GM10248 (cell line): Measurements from ENCODE around the gene WASF2.

Experiments used
- CTCF ChIA-PET: fragments of 300-600 bp; sonication (Branson Sonifier 250); formaldehyde crosslinking; extraction: SDS; loops from one replicate; lab custom pipeline; 2021; ENCODE audit warnings: antibody characterized with exemption; lab: Yijun Ruan, JAX
- POLR2A ChIA-PET: fragments of 350-650 bp; sonication (Branson Sonifier 250); formaldehyde crosslinking; extraction: SDS; loops from one replicate; lab custom pipeline; 2020; ENCODE audit warnings: antibody characterized with exemption; lab: Yijun Ruan, JAX
- DNase-seq: peaks from one replicate; pipeline ENCODE4 v3.0.0; 2012; ENCODE audit errors: extremely low spot score
- TF ChIP-seq, protein P1 (sequence below): IDR thresholded peaks from 2 replicates; pipeline ENCODE4 v1.5.1; 2012; ENCODE audit warnings: mild to moderate bottlenecking, low read depth; ENCODE audit errors: extremely low read depth, missing control alignments, control extremely low read depth

WASF2 gene

DNA sequence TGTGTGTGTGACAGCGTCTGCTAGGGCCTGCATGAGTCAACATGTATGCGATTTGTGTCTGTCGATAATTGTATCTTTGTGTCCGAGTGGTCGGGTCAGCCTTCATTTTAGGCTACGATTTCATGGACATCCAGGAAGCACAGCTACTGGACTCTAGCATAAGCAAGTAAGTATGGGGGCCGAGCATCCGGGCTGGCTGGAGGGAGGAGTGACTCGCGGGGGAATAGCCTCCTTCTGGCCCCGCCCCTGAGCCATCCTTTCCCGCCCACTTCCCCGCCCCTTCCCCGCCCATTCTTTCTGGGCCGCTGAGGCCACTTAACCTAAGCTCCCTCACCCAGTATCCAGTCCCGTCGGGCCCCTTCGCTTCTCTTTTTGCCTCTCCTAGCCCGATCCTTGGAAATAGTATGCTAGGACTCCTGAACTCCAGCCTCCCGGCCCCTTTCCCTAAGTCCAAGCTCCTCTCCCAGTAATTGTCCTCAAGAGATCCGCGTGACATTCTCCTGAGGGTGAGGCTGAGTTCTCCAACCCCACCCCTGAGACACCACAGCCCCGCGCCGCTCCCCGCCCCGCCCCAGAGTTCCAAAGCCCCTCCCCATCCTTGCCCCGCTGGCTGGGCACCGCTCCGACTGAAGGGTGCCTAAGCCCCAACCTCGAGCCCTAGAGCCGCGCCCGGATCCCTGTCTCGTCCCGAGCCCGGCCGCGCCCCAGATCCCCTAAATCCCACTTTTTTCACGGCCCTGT is 124.4 kb downstream of the WASF2 start:
- CTCF ChIA-PET, result interaction anchor here (1.0 to 8.2 kb wide), 18 partner anchors 8 to 321 kb away, joined by 3 to 71 read pairs (median 6); partner anchors contain the start of genes CD164L2, FCN3 and GPR3
- POLR2A ChIA-PET, result interaction anchor here (0.7 kb wide), 2 partner anchors 40 to 379 kb away, joined by 6 read pairs; no protein-coding TSS in a partner anchor
- TF ChIP-seq, protein P1, sequence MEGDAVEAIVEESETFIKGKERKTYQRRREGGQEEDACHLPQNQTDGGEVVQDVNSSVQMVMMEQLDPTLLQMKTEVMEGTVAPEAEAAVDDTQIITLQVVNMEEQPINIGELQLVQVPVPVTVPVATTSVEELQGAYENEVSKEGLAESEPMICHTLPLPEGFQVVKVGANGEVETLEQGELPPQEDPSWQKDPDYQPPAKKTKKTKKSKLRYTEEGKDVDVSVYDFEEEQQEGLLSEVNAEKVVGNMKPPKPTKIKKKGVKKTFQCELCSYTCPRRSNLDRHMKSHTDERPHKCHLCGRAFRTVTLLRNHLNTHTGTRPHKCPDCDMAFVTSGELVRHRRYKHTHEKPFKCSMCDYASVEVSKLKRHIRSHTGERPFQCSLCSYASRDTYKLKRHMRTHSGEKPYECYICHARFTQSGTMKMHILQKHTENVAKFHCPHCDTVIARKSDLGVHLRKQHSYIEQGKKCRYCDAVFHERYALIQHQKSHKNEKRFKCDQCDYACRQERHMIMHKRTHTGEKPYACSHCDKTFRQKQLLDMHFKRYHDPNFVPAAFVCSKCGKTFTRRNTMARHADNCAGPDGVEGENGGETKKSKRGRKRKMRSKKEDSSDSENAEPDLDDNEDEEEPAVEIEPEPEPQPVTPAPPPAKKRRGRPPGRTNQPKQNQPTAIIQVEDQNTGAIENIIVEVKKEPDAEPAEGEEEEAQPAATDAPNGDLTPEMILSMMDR, result no peak
- DNase-seq, result peak; percentile 94

DNA sequence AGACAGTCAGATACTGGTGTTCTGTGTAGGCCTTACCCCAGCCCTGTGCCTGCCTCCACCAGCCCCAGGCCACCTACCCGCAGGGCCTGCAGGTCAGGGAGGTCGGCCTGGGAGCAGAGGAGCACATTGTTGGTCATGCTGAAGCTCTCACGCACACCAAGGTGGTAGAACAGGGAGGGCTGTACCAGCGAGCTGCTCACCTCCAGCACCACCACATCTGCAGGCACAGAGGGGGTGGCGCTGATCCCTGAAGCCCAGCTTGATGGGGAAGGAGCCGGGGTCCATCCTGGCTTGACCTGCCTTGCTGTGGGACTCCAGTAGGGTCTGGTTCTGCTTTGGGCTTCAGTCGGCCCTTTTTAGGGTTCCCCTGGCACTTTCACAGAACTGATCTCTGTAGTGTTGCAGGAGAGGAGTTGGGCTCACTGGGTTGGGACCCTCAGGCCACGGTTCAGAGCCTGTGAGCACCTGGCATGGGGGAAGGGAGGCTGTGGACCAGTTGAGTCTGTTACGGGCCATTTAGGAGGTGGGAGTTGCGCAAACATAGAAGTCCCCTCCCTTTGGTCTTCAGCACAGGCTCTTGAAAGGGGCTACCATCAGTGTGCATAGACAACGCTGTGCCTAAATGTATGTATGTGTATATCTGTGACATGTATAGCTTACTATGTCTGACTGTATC is 125.1 kb downstream of the WASF2 start:
- ChIA-PET POLR2A (no interaction called here), CTCF (interaction anchor here (1.0 to 8.2 kb wide), 12 partner anchors 8 to 320 kb away, joined by 3 to 71 read pairs (median 11); no protein-coding TSS in a partner anchor)
- TF ChIP-seq, protein P1, result no peak
- no peak for DNase-seq

DNA sequence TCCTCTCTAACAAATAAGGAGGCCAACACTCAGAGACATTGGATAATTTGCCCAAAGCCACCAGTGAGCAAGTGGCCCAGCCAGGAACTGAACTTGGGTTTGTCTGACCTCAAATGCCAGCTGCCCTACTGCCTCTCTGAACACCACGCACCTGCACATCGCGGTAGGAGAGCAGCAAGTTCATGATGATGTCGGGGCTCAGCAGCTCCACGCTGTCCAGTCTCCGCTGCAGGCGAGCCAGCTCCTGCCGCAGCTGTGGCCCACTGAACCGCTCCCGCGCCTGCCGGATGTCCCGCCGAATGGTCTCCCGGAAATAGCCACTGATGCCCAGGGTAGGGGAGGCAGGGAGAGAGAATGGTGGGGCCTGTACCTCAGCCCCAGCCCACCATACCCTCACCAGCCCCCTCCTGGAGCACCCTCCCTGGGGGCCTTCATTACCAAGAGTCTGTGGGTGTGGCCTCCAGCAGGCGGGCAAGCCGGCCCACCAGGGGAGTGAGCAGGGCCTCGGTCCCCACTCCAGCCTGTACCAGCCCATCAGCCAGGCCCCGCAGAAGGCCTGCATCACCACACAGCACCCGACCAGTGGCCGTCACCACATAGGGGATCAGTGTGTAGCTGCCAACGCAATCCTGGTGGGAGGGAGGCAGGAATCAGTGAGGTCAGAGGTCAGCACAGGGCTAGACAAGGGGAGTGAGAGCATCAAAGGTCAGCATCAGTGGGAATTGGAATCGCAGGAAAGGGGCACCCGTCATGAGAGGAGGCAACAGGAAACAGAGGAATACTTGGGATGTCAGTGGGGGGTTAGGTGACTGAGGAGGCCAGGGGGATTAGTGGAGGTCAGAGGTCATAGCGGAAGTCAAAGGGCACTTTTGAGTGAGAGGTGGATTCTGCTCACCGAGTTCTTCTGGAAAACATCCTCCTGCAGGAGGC is 125.9 kb downstream of the WASF2 start:
- POLR2A ChIA-PET, result no interaction called here
- no peak for DNase-seq

DNA sequence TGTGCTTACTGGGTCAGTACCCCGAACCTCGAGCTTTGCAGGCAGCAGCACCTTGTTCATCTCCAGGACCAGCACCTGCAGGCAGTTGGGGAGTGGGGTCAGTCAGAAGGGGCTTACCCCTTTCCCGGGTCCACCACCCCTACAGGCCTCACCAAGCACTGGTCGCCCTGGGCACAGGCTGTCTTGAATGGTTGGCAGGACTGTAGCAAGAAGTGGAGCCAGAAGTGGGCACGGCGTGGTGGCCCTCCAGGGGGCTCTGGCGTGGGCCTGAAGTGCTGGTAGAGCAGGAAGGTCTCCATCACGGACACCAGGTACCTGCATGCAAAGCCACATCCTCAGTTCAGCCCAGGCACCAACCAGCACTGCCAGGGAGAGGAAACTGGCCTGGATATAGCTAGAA is 128.4 kb downstream of the WASF2 start:
- DNase-seq, result no peak
- TF ChIP-seq, protein P1, result no peak
- POLR2A ChIA-PET, result no interaction called here
- CTCF ChIA-PET, result interaction anchor here (1.1 to 2.2 kb wide), 7 partner anchors 11 to 245 kb away, joined by 3 to 16 read pairs (median 6); no protein-coding TSS in a partner anchor

More for the DNA sequence above, 125.9 kb downstream of the WASF2 start:
- CTCF ChIA-PET, result interaction anchor here (0.9 to 3.3 kb wide), 4 partner anchors 19 to 68 kb away, joined by 4 to 17 read pairs (median 6); no protein-coding TSS in a partner anchor
- TF ChIP-seq, protein P1, result no peak

DNA sequence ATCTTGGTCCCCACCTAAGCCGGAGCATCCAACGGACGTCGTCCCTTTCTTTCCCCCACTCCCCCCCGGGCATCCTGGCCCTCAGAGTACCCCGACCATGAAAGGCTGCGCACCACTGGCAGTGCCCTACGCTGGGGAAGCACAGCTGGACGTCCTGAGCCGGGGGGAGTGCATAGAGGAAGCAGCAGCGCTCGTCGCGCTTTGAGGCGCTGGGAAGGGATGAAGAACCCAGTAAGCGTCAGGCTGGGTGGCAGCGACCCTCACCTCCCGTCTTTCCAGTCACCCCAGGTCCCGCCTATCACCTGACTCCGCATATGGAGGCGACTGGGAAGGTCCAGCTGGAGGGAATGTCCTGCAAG is 128.9 kb downstream of the WASF2 start:
- no peak for DNase-seq
- POLR2A ChIA-PET, result no interaction called here
- CTCF ChIA-PET, result interaction anchor here (1.5 to 9.1 kb wide), 5 partner anchors 18 to 246 kb away, joined by 5 to 112 read pairs (median 6); partner anchors contain the start of gene SYTL1
- TF ChIP-seq, protein P1, result no peak
